ENCODE results near the gene ECPAS. TPM values are rescaled to one million over a fixed set of nuclear protein-coding genes. Genes with fewer than 3 reads are reported as not detected.

ECPAS gene, protein sequence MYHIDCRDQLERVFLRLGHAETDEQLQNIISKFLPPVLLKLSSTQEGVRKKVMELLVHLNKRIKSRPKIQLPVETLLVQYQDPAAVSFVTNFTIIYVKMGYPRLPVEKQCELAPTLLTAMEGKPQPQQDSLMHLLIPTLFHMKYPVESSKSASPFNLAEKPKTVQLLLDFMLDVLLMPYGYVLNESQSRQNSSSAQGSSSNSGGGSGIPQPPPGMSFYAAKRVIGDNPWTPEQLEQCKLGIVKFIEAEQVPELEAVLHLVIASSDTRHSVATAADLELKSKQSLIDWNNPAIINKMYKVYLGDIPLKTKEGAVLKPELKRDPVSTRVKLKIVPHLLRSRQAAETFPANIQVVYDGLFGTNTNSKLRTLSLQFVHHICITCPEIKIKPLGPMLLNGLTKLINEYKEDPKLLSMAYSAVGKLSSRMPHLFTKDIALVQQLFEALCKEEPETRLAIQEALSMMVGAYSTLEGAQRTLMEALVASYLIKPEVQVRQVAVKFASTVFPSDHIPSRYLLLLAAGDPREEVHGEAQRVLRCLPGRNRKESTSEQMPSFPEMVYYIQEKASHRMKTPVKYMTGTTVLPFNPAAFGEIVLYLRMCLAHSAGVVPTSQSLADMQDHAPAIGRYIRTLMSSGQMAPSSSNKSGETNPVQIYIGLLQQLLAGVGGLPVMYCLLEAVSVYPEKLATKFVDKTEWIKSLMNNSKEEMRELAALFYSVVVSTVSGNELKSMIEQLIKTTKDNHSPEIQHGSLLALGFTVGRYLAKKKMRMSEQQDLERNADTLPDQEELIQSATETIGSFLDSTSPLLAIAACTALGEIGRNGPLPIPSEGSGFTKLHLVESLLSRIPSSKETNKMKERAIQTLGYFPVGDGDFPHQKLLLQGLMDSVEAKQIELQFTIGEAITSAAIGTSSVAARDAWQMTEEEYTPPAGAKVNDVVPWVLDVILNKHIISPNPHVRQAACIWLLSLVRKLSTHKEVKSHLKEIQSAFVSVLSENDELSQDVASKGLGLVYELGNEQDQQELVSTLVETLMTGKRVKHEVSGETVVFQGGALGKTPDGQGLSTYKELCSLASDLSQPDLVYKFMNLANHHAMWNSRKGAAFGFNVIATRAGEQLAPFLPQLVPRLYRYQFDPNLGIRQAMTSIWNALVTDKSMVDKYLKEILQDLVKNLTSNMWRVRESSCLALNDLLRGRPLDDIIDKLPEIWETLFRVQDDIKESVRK (N-terminal part only)
- total RNA-seq: 49.1 and 79.4 TPM in 2 replicates

DNA sequence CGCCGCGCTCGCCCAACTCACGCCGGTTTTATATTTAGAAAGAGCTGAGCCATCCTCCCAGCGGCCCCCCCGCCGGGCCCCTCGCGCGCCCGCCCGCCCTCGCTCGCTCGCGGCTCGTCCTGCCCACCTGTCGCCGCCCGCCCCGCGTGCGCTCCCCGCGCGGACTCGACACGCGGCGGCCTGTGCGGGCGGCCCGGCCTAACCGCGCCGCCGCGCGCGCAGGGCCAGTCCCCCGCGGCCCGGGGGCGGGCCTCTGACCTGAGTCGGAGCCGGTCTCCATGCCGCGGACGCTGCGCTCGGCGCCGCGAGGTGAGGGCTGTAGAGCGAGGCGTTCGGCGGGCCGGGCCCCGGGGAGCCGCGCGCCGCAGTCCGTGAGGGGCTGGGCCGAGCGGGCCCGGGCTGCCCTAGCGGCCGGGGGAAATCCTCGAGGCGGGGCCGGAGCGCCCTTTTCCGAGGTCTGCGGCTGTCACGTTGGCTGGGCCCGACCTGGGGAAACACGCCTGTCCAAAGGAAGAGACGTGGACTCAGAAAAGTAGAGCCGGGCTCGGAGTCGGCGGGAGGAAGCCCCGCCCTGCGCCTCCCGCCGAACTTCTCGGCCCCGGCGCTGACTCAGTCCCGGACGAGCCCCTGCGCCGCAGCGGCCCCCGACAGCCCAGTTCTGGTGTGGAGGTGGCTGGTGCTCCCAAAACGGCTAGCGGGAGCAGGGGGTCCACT is at the start of gene ECPAS:
TSS of gene ECPAS (minus strand) at position 526 of the 714 bp plus-strand sequence. CDS start 11,465 bp downstream, outside the sequence.

DNA sequence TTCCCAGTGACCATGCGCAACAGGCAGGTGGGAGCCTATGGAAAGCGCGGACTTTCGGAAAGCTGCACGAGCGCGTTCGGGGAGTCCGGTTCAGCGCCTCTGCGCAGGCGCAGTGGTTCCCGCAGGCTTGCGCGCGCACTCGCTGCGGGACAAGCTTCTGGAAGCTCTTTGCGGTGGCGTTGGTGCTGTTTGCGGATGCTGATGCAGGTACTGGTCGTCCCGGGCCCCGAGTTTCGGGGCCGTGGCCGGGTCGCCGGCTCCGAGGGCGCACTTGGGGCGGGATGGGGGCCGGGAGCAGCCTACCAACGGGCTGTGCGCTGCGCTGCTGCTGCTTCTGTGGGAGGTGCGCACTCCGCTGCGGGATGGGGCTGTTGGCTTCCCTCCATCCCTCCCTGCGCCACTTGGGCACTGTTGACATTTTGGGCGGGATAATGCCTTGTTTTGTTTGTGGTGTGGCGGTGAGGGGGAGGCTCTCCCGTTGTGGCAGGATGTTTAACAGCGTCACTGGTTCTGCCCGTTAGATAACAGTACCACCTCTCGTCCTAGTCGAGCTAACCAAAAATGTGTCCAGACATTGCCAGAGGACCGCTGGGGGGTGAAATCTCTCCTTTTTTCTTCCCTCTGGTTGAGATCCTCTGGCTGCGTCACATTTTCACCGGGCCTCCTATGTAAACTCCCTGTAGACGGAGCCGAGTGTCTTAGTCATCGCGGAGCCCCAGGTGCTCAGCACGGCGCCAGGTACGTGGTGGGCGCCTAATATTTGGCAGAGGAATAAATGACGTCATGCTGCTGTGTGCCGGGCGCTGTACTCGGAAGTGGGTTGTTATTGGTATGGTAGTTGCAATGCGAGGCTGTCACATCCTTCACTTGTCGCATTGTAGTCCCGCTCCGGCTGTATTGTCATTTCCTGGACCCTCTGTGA is 41.1 kb upstream of the ECPAS start, which contains the start of gene ZNF483:
TSS of gene ZNF483 (plus strand) at position 124 of the 922 bp plus-strand sequence. CDS start 2,217 bp downstream, outside the sequence.

DNA sequence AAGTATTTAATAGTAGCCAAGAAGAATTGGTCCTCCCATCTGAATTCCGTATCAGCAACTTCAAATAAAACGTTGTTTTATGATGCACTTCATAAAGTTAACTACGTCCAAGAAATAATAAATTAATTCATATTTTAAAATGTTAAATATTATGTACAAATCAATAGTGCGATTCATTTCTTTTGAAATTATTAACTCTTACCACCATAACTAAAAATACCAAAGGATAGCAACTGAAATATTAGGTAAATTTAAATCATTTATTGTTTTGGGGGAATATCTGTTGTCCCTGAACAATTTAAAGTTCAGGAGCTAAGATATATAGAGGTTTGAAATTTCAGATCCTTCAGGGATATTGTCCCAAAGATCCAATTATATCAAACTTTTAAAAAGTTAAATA is 154.1 kb downstream of the ECPAS start, which contains the start of gene OR2K2:
TSS of gene OR2K2 (minus strand) at position 101 of the 400 bp plus-strand sequence. CDS start 1,791 bp downstream, outside the sequence.

Other genes starting within 250 kb of the ECPAS start
- not detected in 2 replicates for gene OR2K2, start 154.2 kb downstream of the ECPAS start, total RNA-seq
- gene ZNF483, start 40.8 kb upstream of the ECPAS start, total RNA-seq: under 0.01 and 0.18 TPM in 2 replicates
- 90.4 and 112 TPM in 2 replicates for gene PTGR1, start 115.3 kb upstream of the ECPAS start, total RNA-seq
- gene DNAJC25, start 147.0 kb upstream of the ECPAS start, total RNA-seq: 11.6 and 11.8 TPM in 2 replicates
- 96.8 and 109 TPM in 2 replicates for gene GNG10, start 177.2 kb upstream of the ECPAS start, total RNA-seq